Effector CD4-positive, alpha-beta T cell (primary cell): Measurements from ENCODE around the gene IQUB.
"Not testable (repeated sequence)": the region's sequence is repeated elsewhere in the genome, so short reads cannot be mapped to it uniquely, and the experiment has no call there.

Experiments
- DNase-seq: peaks from one replicate; pipeline ENCODE4 v3.0.0-alpha.2; 2020
- total RNA-seq: gene quantifications from one replicate; lab custom pipeline; 2026; lab: John Stamatoyannopoulos, UW

Gene IQUB
- 0.75 reads per million for total RNA-seq

- DNase-seq = peak; percentile 89
Measured at GRCh38 chr7:123534383-123535260, at the start of gene IQUB. Gene IQUB (minus strand): TSS chr7:123534595. CDS start chr7:123512340, 22,255 bp downstream.

DNA sequence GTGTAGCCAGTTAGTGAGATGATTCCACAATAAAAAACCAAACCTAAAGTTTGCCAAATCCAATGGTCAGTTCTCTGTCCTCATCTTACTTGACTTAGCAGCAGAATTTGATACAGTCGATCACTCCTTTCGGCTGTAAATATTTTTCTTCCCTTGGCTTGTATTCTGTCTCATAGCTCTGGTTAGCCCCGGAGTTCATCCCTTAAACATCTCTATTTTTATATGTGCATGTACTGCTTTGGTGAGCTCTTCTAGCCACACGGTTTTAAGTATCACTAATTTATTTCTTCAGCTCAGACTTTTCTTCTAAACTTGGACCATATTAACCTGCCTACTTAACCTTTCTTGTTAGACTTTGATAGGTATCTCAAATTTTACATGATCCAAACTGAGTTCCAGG lies 49.4 kb upstream of the IQUB start:
- DNase-seq = no peak

DNA sequence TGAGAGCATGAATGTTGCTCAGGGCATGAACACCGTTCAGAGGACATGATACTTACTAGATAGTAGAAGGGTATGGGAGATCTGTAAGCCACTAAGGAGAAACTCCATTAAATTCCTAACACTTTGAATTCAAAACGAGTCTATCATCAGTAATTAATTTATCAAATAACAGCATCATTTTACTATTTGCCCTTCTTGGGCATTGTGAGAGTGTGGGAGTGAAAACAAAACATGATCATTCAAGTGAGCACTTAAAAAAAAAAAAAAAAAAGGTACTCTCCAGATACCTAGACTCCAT lies 46.7 kb upstream of the IQUB start:
- no peak for DNase-seq

GRCh38 chr7:123580406-123581161 lies 46.2 kb upstream of the IQUB start:
- DNase-seq = no peak

DNA sequence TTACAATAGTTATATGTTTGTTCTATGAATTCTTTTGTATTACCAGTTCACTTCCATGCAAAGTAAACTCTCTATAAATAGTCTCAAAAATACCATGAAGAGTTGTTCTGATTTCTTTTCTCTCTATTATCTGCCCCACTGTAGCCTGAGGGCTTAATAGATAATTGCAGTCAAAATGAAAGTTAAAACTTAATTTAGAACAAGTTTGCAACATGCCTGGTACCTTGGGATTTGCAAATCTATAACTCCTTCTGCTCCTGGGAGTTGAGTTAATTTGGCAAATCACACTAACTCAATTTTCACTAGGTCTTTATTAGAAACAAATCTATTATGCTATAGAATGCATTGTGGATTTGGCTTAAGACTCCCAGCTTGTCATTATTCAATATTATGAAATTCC lies 45.0 kb upstream of the IQUB start:
- DNase-seq = no peak

GRCh38 chr7:123573896-123574467 lies 39.6 kb upstream of the IQUB start:
- DNase-seq = no peak

- no peak for DNase-seq
Measured at GRCh38 chr7:123573341-123573740, 38.9 kb upstream of the IQUB start.

GRCh38 chr7:123571684-123572083 lies 37.3 kb upstream of the IQUB start:
- DNase-seq = no peak

DNA sequence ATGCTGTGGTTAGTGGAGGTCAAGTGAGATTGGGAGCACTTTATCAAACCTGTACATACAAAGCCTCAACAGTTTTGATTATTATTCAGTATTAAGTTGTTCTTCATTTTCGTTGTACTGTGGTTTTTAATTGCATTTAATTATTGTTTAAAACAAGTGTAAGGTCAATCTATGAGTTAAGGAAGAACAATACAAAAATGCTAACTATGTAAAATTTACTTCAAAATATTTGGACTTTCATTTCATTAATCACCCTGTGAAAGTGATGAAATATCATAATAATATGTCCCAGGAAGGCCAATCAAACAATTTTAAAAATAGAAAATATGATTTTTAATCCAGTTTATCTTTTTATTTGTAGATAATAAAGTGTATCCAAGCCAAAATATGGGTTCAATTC lies 36.8 kb upstream of the IQUB start:
- DNase-seq = no peak

DNA sequence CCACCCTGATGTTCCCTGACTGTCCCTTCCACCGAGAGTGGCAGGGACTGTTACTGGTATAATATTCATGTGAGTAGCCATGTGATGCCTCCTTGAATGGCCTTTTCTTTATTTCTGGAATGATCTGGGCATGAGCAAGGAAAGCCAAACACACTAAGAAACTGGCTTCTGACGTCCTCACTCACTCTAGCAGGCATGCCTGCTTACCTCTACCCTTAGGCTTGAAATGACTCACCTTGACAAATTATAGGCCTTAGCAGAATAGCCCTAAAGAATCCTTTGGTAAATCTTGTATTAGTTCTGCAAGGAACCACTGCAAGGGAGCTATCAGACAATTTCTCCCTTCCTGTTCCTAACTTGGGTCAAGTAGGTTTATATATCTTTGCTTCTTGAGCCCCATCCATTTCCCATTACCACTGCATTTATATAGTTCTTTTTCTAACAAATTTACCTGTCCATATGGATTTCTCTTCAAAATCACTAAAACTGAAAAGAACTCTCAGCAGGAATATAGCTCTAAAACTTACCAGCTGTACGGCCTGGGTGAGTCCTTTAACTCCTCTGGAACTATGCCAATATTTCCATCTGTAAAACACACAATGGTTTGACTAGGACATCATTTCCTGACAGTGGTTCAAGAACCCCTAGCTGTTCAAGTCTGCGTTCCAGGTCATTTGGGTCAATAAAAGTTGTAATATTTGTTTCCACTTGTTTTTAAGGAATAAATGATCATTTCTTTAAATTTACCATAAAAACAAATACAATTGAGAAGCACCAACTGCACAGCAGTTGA lies 36.2 kb upstream of the IQUB start:
- no peak for DNase-seq

DNA sequence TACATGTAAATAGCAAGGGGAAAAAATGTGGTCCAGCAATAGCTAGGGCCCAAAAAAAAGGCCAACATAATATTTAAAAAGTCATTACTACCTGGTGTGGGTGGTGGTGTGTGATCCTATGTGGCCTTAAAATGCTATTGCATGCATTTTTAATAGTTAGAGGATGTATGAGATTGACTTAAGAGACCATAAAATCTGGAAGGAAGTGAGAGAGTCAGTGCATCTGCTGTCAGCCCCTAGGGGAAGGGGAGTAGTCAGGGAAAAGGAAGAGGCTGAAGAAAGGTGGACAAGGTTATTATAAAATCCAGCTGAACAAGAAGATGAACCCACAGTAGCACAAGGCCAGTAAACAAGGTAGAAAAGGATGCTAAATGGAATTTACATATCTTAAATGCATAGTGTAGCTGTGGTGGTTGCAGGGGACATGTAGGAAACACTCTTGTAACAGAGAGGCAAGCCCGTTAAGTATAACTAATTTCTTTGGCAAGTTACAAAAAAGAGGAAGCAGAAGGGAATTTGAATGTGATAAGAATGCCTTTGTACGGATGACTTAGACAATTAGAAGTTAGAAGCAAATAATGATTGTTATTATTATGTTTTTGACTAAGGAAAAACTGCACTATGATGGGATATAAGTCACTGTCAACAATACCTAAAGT lies 35.1 kb upstream of the IQUB start:
- no peak for DNase-seq

DNA sequence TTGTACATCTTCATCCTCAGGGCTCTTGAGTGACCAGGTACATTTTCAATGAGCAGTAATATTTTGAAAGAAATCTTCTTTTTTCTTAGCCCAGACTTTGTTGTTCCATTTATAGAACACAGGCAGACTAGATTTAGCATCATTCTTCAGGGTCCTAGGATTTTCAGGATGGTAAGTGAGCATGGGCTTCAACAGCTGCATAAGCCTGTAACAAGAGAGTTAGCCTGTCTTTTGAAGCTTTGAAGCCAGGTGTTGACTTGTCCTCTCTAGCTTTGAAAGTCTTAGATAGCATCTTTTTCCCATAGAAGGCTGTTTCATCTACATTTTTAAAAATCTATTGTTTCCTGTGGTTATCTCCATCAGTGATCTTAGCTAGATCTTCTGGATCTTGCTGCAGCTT lies 27.7 kb upstream of the IQUB start:
- no peak for DNase-seq

DNA sequence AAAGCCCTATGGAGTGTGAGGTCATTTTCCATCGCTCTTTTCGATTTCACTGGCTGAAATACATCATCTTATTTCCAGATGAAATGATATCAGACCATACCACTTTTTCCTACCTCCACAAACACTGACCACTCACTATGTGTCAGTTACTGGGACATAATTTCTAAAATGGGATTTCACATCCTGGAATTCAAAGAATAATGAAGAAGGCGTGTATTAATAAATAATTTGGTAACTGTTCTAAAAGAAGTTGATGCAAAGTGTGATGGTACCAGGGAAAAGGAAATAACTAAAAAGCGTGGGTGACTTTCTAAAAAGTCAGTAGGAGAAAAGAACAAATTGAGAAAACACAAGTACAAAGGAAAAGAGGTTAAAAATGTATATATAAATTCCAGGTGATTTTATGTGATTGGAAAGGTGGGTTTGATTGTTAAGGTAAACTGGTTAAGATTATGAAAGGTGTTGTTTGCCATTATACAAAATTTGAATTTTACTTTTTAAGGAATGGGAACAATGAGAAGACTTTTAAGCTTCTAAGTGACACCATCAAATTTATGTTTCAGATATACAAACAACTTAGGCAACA lies 24.0 kb upstream of the IQUB start:
- no peak for DNase-seq

- peak; percentile 98 for DNase-seq
Measured at GRCh38 chr7:123557398-123558288, 23.2 kb upstream of the IQUB start, which contains the start of gene NDUFA5. Gene NDUFA5 (minus strand): TSS chr7:123557818. CDS start chr7:123557795, 23 bp downstream.

DNA sequence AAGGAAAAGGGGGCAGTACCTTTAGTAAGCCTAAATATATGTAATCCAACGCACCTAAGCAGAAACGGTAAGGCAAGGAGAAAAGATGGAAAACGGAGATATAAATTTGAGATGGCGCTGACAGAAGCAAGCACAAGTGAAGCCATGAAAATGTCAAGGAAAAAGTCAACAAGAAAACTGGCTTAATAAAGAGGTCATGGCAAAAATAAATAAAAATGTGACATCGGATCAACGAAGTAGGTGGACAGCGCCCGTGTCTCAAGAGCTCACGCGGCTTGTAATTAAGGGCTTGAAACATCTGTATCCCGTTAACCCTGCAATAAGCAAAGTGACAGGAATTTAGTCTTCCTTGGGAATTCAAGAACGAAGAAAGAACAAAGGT lies 22.6 kb upstream of the IQUB start:
- no peak for DNase-seq

GRCh38 chr7:123555484-123555883 lies 21.1 kb upstream of the IQUB start:
- no peak for DNase-seq

- no peak for DNase-seq
Measured at GRCh38 chr7:123553159-123553558, 18.8 kb upstream of the IQUB start.

DNA sequence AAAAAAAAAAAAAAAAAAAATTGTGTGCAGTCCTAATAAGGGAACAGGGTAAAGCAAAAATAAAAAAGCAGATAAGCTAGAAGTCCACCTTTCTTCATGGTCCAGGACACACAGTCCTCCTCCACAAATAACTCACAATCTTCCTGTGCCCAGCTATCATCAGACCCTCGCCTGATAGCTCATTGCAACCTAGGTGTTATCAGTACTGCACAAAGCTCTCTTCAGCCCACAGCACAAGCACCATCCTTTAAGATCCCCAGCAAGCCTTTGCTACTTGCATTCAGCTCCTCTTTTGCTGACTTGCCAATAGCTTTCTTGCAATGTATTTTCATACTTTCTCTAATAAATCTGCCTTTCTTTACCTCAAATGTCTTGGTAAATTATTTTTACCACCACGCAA lies 18.2 kb upstream of the IQUB start:
- DNase-seq = no peak

- not testable (repeated sequence) for DNase-seq
Measured at GRCh38 chr7:123552134-123552533, 17.7 kb upstream of the IQUB start.

DNA sequence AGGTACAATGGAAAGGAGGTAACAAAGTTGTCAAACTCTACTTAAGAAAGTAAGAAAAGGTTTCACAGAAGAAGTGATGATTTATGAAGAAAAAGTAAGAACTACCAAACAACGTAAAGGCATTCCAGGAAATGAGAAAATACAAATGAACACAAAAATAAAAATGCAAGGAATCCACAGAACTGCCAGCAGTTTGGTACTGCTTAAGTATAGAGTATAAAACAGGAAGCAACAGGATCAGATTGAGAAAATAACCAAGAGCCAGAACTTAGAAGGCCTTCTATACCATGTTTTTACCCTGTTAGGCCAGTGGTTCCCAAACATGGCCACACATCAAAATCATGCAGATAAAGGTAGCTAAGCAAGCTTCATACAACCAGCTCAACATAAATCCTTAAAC lies 14.0 kb upstream of the IQUB start:
- DNase-seq = no peak

DNA sequence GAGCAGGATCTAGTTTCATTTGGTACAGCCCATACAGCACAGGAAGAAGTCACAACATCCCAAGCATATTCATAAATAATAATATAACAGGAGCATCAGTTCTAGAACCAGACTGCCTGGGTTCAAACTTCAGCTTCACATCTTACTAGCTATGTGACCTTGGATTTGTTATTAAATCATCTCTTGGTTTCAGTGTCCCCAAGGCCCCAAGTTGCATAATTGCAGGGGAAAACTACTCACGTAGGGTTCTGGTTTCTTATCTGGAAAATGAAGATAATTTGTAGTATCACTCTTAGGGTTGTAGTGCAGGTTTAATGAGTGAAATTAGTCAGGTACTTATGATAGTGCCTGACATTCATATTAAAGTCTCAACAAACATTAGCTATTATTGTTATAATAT lies 5.5 kb upstream of the IQUB start:
- DNase-seq = no peak
